ENCODE data around the gene F10. TPM values are rescaled to one million over a fixed set of nuclear protein-coding genes. Genes with fewer than 3 reads are reported as not detected.

Gene F10
- total and polyA plus RNA-seq, 2 of the 13 experiments (the other 11 are each of a cell fraction or from before 2014, with no cell fraction given): 58.4 to 237 TPM

GRCh38 chr13:113138792-113139551, 16.4 kb downstream of the F10 start (continued):
- peak; percentile 76; the same call in 1 of the 2 replicates for TF ChIP-seq ZBED4 (CRISPR knock-in tag; IDR thresholded peaks at IDR 0.05; ENCODE audit: borderline replicate concordance)
- TF ChIP-seq RXRB (CRISPR knock-in tag; IDR thresholded peaks at IDR 0.05; ENCODE audit: borderline replicate concordance): peak; percentile 92
- TF ChIP-seq POLR2G (IDR thresholded peaks at IDR 0.05; ENCODE audit: low read depth, low read length): peak; percentile 74
- no peak for TF ChIP-seq RFX1 (IDR thresholded peaks at IDR 0.05)
- peak; percentile 37; the same call in 1 of the 2 replicates for TF ChIP-seq STAG1 (CRISPR knock-in tag; IDR thresholded peaks at IDR 0.05)
- 0 out of 2 replicates have a peak, but pooled peaks have one; percentile 79 for TF ChIP-seq GTF3A (CRISPR knock-in tag; conservative IDR thresholded peaks at IDR 0.05)
- peak; percentile 90 for TF ChIP-seq SIX1 (CRISPR knock-in tag; IDR thresholded peaks at IDR 0.05; ENCODE audit: borderline replicate concordance)
- TF ChIP-seq GABPA (IDR thresholded peaks at IDR 0.05; ENCODE audit: low read depth, low read length): peak; percentile 29; the same call in 1 of the 2 replicates
- peak; percentile 87 for TF ChIP-seq GABPA (CRISPR knock-in tag; IDR thresholded peaks at IDR 0.05; ENCODE audit: low read depth)
- TF ChIP-seq PRMT3 (CRISPR knock-in tag; IDR thresholded peaks at IDR 0.05; ENCODE audit: borderline replicate concordance, low read depth): no peak
- TF ChIP-seq MEIS2 (CRISPR knock-in tag; IDR thresholded peaks at IDR 0.05): peak; percentile 94
- no peak for TF ChIP-seq THAP8 (CRISPR knock-in tag; IDR thresholded peaks at IDR 0.05; ENCODE audit: borderline replicate concordance)
- no peak for TF ChIP-seq ZNF83 (CRISPR knock-in tag; IDR thresholded peaks at IDR 0.05; ENCODE audit: borderline replicate concordance)
- no peak for TF ChIP-seq ZNF891 (CRISPR knock-in tag; IDR thresholded peaks at IDR 0.05)
- TF ChIP-seq KLF6 (CRISPR knock-in tag; IDR thresholded peaks at IDR 0.05): no peak
- no peak for TF ChIP-seq EEA1 (CRISPR knock-in tag; IDR thresholded peaks at IDR 0.05; ENCODE audit: borderline replicate concordance)
- TF ChIP-seq ZSCAN5A (CRISPR knock-in tag; IDR thresholded peaks at IDR 0.05; ENCODE audit: borderline replicate concordance): no peak
- no peak for TF ChIP-seq SATB2 (CRISPR knock-in tag; IDR thresholded peaks at IDR 0.05)
- TF ChIP-seq KMT2A (CRISPR knock-in tag; IDR thresholded peaks at IDR 0.05): peak; percentile 63; the same call in 1 of the 2 replicates
- no peak for TF ChIP-seq ZNF280D (CRISPR knock-in tag; IDR thresholded peaks at IDR 0.05)
- peak; percentile 78 for TF ChIP-seq ZNF547 (CRISPR knock-in tag; IDR thresholded peaks at IDR 0.05)
- no peak for TF ChIP-seq ZNF30 (CRISPR knock-in tag; IDR thresholded peaks at IDR 0.05)
